BLaER1 treated with 17β-estradiol and CSF1 and Interleukin-3, amounts not matched to agents 10 nM and 100 nM (cell line): ENCODE data around the gene SLC30A1.
"Not testable (repeated sequence)": the region's sequence is repeated elsewhere in the genome, so short reads cannot be mapped to it uniquely, and the experiment has no call there.

Experiments
- H3K27ac ChIP-seq, 11 experiments: shearing (Covaris generic); formaldehyde crosslinking; 2 replicates each; pipeline ENCODE4 v1.8.1; 2022
- H3K27me3 ChIP-seq, 11 experiments: shearing (Covaris generic); formaldehyde crosslinking; 2 replicates each; pipeline ENCODE4 v1.8.1; 2022
- H3K36me3 ChIP-seq, 11 experiments: shearing (Covaris generic); formaldehyde crosslinking; 2 replicates each; pipeline ENCODE4 v1.8.1; 2022
- H3K4me1 ChIP-seq, 10 experiments: shearing (Covaris generic); formaldehyde crosslinking; 2 replicates each; pipeline ENCODE4 v1.8.1; 2022
- H3K4me2 ChIP-seq, 11 experiments: shearing (Covaris generic); formaldehyde crosslinking; 2 replicates each; pipeline ENCODE4 v1.8.1; 2022
- H3K4me3 ChIP-seq, 10 experiments: shearing (Covaris generic); formaldehyde crosslinking; 2 replicates each; pipeline ENCODE4 v1.8.1; 2022
- H3K9ac ChIP-seq, 11 experiments: shearing (Covaris generic); formaldehyde crosslinking; 2 replicates each; pipeline ENCODE4 v1.8.1; 2022
- H3K9me3 ChIP-seq, 11 experiments: shearing (Covaris generic); formaldehyde crosslinking; replicated peaks in 1 of 11; 2 replicates each; pipeline ENCODE4 v1.8.1; 2022
- H4K20me1 ChIP-seq, 11 experiments: shearing (Covaris generic); formaldehyde crosslinking; 2 replicates each; pipeline ENCODE4 v1.8.1; 2022
- Cebpa-rat ChIP-seq, 11 experiments: shearing (Covaris generic); IDR thresholded peaks; 2 replicates each; pipeline ENCODE4 v1.8.1; 2022

The SLC30A1 gene, protein sequence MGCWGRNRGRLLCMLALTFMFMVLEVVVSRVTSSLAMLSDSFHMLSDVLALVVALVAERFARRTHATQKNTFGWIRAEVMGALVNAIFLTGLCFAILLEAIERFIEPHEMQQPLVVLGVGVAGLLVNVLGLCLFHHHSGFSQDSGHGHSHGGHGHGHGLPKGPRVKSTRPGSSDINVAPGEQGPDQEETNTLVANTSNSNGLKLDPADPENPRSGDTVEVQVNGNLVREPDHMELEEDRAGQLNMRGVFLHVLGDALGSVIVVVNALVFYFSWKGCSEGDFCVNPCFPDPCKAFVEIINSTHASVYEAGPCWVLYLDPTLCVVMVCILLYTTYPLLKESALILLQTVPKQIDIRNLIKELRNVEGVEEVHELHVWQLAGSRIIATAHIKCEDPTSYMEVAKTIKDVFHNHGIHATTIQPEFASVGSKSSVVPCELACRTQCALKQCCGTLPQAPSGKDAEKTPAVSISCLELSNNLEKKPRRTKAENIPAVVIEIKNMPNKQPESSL

DNA sequence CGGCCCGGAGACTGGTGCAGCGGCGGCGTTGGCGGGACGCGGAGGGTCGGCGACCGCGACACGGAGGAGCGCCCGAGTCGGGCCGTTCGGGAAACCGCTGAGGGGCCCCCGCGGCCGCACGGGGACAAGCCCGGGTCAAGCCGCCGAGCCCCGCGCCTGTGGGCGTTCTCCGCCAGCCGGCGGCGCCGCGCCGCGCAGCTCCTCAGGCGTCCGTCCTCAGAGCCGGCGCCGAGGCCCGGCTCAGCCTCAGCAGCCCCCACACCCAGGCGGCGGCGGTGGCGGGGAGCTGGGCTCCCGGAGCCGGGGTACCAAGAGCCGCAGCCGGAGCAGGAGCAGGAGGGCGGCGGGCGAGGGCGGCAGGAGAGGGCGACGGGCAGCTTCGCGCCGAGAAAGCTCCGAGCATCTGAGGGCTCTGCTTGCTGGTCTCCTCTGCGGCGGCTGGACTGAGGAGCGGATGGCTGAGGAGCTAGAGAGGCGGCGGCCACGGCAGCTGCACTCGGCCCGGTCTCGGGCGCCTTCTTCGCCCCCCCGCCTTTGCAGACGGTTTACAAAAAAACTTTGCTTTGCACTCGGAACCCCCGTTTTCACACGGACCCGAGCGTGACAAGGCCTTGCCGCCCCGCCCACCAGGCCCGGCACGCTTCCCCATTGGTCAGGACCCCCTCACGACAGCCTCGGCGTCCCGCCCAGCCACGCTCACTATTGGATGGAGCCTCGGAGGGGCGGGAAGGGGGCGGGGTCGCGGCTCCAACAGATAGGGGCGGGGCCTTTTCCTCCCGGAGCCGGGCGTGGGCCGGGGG, at the start of gene SLC30A1:
Gene SLC30A1 (minus strand): TSS at position 522 of the 800 bp plus-strand sequence. CDS start 549 bp downstream, outside the sequence.
- TF ChIP-seq Cebpa-rat (IDR thresholded peaks at IDR 0.05), result no peak
- peak within 1 kb of the TSS; percentile 91 to 100 (median 94) for H3K4me2 ChIP-seq

DNA sequence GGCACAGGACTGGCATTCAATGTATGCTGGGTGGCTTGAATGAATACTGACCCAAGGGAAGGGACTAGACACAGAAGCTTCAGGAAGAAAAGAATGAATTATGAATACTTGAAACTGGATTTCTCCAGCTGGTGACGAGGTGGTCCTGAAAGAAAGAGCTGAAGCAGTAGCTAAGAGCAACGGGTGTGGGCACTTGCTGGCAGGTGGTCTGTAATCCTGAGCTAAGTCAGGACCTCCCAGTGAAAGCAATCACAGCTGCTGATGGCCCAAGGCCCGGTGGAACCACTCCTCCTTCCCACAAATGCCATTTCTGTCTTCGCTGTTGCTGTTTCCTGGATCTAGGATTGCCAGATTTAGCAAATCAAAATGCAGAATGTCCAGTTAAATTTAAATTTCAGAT, 49.5 kb upstream of the SLC30A1 start:
- peaks cover 0 to 18% (median 11%) of the 10 kb centered on the region in 11 experiments; a peak in 8 of 22 replicates for H4K20me1 ChIP-seq
- no peak overlapping the region for H3K9ac ChIP-seq
- no peaks in the 10 kb centered on the region for H3K9me3 ChIP-seq
- H3K4me1 ChIP-seq, result peaks cover 15 to 33% (median 16%) of the 10 kb centered on the region in 10 experiments
- no peak for TF ChIP-seq Cebpa-rat (IDR thresholded peaks at IDR 0.05)
- H3K27me3 ChIP-seq, result peaks cover 13 to 45% (median 36%) of the 10 kb centered on the region in 11 experiments; a peak in 21 of 22 replicates
- no peaks in the 10 kb centered on the region for H3K36me3 ChIP-seq
- H3K4me3 ChIP-seq, result no peak overlapping the region
- H3K4me2 ChIP-seq, result no peak overlapping the region
- no peak overlapping the region for H3K27ac ChIP-seq

More for the DNA sequence above, at the start of gene SLC30A1:
- peak within 1 kb of the TSS; percentile 82 to 98 (median 96) for H3K27ac ChIP-seq
- peak within 1 kb of the TSS; percentile 87 to 99 (median 94) for H3K4me3 ChIP-seq
- peaks cover 42 to 51% (median 50%) of the 10 kb centered on the region in 11 experiments for H4K20me1 ChIP-seq
- no peaks in the 10 kb centered on the region for H3K9me3 ChIP-seq
- H3K4me1 ChIP-seq, result peaks cover 36 to 68% (median 59%) of the 10 kb centered on the region in 10 experiments
- H3K27me3 ChIP-seq, result no peaks in the 10 kb centered on the region
- peak within 1 kb of the TSS; percentile 94 to 99 (median 97) for H3K9ac ChIP-seq
- H3K36me3 ChIP-seq, result peaks cover 11 to 43% (median 26%) of the 10 kb centered on the region in 11 experiments; a peak in 20 of 22 replicates

DNA sequence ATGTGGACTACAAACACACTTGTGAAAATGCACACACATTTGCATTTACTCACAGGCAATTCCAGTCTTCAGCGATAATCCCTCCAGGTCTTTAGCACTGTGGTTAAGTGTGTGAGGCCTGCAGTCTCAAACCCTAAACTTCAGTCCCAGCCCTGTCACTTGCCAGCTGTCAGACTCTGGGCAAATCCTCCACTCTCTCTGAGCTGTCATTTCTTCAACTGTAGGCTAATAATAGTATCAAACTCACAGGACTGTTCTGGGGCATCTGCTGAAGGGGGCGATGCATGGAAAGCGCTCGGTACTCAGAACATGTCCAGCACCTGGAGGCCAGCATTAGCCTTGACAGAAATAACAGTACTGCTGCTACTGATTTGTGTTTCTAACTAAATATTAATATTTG, 48.3 kb upstream of the SLC30A1 start:
- peaks cover 3 to 24% (median 5%) of the 10 kb centered on the region in 10 experiments for H3K4me1 ChIP-seq
- H3K36me3 ChIP-seq, result no peaks in the 10 kb centered on the region
- H3K9me3 ChIP-seq, result no peaks in the 10 kb centered on the region
- no peak overlapping the region for H3K27ac ChIP-seq
- H3K27me3 ChIP-seq, result peaks cover 13 to 34% (median 24%) of the 10 kb centered on the region in 11 experiments; a peak in 21 of 22 replicates
- no peak overlapping the region for H3K9ac ChIP-seq
- H3K4me2 ChIP-seq, result no peak overlapping the region
- no peak for TF ChIP-seq Cebpa-rat (IDR thresholded peaks at IDR 0.05)
- peaks cover 0 to 12% (median 2%) of the 10 kb centered on the region in 11 experiments; a peak in 6 of 22 replicates for H4K20me1 ChIP-seq
- H3K4me3 ChIP-seq, result no peak overlapping the region

DNA sequence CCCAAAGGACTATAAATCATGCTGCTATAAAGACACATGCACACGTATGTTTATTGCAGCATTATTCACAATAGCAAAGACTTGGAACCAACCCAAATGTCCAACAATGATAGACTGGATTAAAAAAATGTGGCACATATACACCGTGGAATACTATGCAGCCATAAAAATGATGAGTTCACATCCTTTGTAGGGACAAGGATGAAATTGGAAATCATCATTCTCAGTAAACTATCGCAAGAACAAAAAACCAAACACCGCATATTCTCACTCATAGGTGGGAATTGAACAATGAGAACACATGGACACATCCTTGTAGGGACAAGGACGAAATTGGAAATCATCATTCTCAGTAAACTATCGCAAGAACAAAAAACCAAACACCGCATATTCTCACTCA, 46.9 kb upstream of the SLC30A1 start:
- H3K27me3 ChIP-seq, result peaks cover 6 to 20% (median 10%) of the 10 kb centered on the region in 11 experiments; a peak in 17 of 22 replicates
- H3K9me3 ChIP-seq, result not testable (repeated sequence)

DNA sequence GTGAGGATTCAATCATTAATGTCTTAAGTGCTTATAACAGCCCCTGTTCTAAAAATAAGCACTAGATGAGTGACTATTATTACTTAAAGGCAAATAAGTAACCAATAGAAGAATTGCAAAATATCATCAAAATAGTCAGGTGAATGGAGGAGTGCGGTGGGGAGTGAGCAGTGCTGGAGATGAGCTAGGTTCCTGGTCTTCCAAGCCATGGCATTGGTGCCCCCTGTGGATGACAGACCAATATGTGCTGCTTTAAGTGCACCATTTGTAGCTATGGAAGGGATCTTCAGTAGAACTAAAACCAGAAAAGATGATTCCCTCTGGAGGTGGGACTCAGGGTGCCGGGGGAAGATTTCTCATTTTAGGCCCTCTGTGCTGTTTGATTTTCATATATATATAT, 46.1 kb upstream of the SLC30A1 start:
- Histone ChIP-seq H3K9ac (no peak overlapping the region), H3K9me3 (no peaks in the 10 kb centered on the region), H3K4me3 (no peak overlapping the region), H3K27ac (no peak overlapping the region), H4K20me1 (peaks cover 0 to under 1% (median 0%) of the 10 kb centered on the region in 11 experiments; a peak in 1 of 22 replicates), H3K27me3 (peaks cover 0 to 12% (median 2%) of the 10 kb centered on the region in 11 experiments; a peak in 11 of 22 replicates), H3K36me3 (no peaks in the 10 kb centered on the region), H3K4me2 (peak overlapping the region in 3 of 11 experiments; percentile 30 to 59 (median 49); a peak in 5 of 22 replicates), H3K4me1 (peaks cover 0 to 35% (median 0%) of the 10 kb centered on the region in 10 experiments; a peak in 6 of 20 replicates)
- no peak for TF ChIP-seq Cebpa-rat (IDR thresholded peaks at IDR 0.05)

More for the DNA sequence above, 46.9 kb upstream of the SLC30A1 start:
- H4K20me1 ChIP-seq, H3K4me3 ChIP-seq, H3K36me3 ChIP-seq, H3K4me2 ChIP-seq, H3K9ac ChIP-seq, H3K27ac ChIP-seq: not testable (repeated sequence)
- peaks cover 0 to 29% (median 0%) of the 10 kb centered on the region in 10 experiments; a peak in 6 of 20 replicates for H3K4me1 ChIP-seq

DNA sequence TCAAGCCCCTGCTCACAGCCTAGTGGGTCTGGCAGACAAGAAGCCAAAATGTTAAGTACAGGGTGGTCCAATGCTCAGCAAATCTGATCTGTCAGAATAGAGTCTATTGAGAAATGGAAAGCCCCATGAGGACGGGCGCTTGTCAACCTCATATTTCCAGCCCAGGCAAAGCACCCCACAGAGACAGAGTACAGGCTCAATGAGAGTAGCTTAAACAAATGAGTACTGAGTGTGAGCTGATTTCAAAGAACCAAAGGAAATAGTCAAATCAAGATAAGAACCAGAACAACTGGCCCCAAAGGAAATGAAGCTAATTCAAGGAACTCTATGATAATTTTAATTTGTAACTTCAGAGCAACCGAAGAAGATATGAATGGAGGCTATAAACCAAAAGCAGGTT, 44.6 kb upstream of the SLC30A1 start:
- peak overlapping the region in 5 of 11 experiments; percentile 2 to 49 (median 30); a peak in 5 of 22 replicates for H3K4me2 ChIP-seq
- H3K9ac ChIP-seq, result no peak overlapping the region
- no peak overlapping the region for H3K4me3 ChIP-seq
- no peak for TF ChIP-seq Cebpa-rat (IDR thresholded peaks at IDR 0.05)
- no peaks in the 10 kb centered on the region for H4K20me1 ChIP-seq
- H3K27ac ChIP-seq, result no peak overlapping the region
- no peaks in the 10 kb centered on the region for H3K9me3 ChIP-seq
- peaks cover 0 to 47% (median 2%) of the 10 kb centered on the region in 10 experiments; a peak in 8 of 20 replicates for H3K4me1 ChIP-seq
- peaks cover 0 to 4% (median 0%) of the 10 kb centered on the region in 11 experiments; a peak in 1 of 22 replicates for H3K27me3 ChIP-seq
- no peaks in the 10 kb centered on the region for H3K36me3 ChIP-seq

DNA sequence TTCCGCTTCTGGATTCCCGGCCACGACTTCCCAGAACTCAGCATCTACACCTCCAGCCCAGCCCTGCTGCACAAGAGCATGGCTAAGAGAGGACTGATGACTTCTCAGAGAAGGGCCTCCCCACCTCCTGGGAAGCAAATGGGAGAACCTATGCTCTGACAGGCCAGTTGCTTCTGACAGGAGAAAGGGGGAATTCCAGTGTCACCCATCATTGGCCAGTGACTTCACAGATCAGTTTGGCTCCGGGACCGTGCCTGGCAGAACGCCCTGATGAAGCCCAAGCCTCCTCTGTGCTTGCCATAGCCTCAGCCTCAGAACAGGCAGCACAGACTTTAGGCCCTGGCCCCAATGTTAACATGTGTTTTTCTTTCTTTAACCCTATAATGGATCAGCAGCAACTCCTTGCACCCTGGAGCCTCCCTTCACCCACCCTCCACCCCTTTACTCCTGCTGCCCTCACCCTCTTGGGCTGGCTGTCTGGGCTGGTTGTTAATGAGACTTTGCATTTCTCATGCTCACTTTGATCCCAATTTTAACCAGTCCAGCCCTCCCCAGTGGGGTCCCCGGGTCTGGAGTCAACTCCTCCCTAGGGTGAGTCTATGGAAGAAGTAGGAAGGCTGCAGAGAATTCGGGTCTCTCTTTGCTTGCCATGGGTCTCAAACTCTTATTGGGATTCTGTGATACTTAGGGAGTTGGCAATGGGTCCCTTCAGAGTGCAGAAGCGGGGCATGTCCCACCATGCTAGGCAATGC, 42.7 kb upstream of the SLC30A1 start:
- H3K4me2 ChIP-seq, result peak overlapping the region in 2 of 11 experiments; percentile 29 to 52; a peak in 3 of 22 replicates
- no peak for TF ChIP-seq Cebpa-rat (IDR thresholded peaks at IDR 0.05)
- H3K36me3 ChIP-seq, result no peaks in the 10 kb centered on the region
- no peaks in the 10 kb centered on the region for H3K9me3 ChIP-seq
- no peak overlapping the region for H3K4me3 ChIP-seq
- H3K27ac ChIP-seq, result no peak overlapping the region
- H3K27me3 ChIP-seq, result no peaks in the 10 kb centered on the region
- H3K4me1 ChIP-seq, result peaks cover 0 to 55% (median 2%) of the 10 kb centered on the region in 10 experiments; a peak in 8 of 20 replicates
- no peaks in the 10 kb centered on the region for H4K20me1 ChIP-seq
- no peak overlapping the region for H3K9ac ChIP-seq

DNA sequence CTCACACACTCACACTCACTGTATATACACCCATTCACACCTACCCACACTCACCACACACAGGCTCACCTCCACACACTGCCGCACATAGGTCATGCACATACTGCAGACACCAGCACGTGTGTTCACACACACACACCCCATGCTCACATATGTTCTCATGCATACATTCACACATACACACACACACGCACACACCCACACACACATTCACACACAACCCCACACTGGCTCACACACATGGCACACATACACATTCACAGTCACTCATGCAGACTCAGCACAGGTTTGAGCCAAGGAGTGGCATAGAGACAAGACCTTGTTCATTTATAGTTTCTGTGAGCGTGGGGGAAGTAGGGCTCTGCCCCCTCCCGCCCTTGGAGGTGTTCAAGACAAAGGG, 41.1 kb upstream of the SLC30A1 start:
- H4K20me1 ChIP-seq, result no peaks in the 10 kb centered on the region
- no peak overlapping the region for H3K27ac ChIP-seq
- TF ChIP-seq Cebpa-rat (IDR thresholded peaks at IDR 0.05), result no peak
- H3K9me3 ChIP-seq, result no peaks in the 10 kb centered on the region
- H3K4me1 ChIP-seq, result peaks cover 0 to 67% (median 6%) of the 10 kb centered on the region in 10 experiments; a peak in 11 of 20 replicates
- H3K4me3 ChIP-seq, result no peak overlapping the region
- H3K4me2 ChIP-seq, result peak overlapping the region in 4 of 11 experiments; percentile 1 to 42 (median 22); a peak in 5 of 22 replicates
- H3K9ac ChIP-seq, result no peak overlapping the region
- no peaks in the 10 kb centered on the region for H3K36me3 ChIP-seq
- H3K27me3 ChIP-seq, result no peaks in the 10 kb centered on the region
